GM18517 (cell line): Measurements from ENCODE around the gene C1QTNF9.
"Not testable (repeated sequence)": the region's sequence is repeated elsewhere in the genome, so short reads cannot be mapped to it uniquely, and the experiment has no call there.

Source experiments
- ATAC-seq: cut with Tn5 transposase; IDR thresholded peaks from one replicate; pipeline ENCODE4 v1.9.1; 2021; ENCODE audit warnings: mild to moderate bottlenecking, moderate library complexity; ENCODE audit not compliant: unreplicated experiment

Gene C1QTNF9, protein sequence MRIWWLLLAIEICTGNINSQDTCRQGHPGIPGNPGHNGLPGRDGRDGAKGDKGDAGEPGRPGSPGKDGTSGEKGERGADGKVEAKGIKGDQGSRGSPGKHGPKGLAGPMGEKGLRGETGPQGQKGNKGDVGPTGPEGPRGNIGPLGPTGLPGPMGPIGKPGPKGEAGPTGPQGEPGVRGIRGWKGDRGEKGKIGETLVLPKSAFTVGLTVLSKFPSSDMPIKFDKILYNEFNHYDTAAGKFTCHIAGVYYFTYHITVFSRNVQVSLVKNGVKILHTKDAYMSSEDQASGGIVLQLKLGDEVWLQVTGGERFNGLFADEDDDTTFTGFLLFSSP

DNA sequence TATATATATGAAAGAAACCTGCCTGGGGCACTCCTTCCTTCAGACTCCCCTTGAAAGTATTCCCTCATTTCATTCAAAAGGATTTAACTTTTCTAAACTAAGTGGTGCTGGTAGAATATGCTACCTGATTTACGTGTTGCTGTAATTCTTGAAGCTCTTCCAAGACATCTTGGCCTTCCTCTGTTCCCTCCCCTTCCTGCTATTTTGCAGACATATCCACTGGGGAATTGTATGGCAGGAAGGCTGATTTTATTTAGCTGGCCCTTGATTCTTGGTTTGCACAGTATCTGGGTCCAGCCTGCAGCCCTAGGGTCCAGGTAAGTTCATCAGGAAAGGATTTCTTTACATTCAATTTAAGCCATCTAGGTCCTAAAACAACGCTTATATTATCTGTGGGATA lies at the start of gene C1QTNF9:
Gene C1QTNF9 (plus strand): TSS at position 281 of the 400 bp plus-strand sequence. CDS start 6,424 bp downstream, outside the sequence.
- not testable (repeated sequence) for ATAC-seq

DNA sequence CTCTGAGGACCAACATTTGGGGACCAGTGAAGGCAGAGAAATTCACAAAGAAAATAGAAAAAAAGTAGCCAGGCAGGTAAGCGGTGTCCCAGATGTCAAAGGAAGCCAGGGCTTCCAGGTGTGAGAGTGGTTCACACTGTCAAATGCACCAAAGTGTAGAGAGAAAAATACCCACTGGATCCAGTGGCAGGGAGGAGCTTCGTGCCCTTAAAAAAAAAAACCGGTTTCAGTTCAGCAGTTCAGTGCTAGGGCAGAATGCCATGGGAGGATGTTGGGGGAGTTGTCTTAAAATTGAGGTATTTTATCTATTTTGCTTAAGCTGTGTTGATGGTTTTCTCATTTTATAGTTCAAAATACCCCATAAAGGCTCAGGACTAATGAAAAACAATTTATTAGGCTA lies 47.8 kb upstream of the C1QTNF9 start:
- ATAC-seq, result no peak

DNA sequence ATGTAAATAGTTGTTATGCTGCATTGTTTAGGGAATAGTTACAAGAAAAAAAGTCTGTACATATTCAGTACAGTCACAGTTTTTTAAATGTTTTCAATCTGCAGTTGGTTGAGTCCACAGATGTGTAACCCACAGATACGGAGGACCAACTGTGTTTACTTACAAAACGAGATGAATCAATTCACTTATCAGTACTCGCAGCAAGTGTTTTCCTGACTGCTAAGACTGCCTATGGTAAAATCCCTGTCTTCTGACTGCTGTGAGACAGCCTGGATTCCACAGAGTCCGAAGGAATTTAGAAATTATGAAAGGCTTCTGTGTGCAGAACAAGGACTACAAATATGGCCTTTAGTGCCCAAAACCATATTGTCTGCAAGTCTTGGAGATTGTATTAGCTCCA lies 45.7 kb upstream of the C1QTNF9 start:
- ATAC-seq, result no peak

DNA sequence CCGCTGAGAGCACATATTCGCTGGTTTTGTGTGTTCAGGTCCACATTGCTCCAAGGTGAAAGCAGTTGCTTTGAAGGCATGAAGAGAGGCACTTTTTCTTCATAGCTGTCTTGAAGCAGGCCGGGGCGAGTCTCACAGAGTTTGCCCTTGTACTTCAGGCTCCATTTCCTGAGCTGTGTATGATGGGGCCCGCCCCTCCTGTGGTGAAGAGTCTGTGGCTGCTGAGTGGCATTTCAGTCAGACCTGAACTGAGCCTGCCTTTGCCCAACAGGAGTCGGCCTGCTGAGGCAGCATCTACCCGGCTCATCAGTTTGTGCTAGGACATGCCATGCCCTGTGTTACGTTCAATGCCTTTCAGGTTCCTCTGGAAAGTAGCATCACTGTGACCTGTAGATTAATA lies 44.4 kb upstream of the C1QTNF9 start:
- no peak for ATAC-seq

DNA sequence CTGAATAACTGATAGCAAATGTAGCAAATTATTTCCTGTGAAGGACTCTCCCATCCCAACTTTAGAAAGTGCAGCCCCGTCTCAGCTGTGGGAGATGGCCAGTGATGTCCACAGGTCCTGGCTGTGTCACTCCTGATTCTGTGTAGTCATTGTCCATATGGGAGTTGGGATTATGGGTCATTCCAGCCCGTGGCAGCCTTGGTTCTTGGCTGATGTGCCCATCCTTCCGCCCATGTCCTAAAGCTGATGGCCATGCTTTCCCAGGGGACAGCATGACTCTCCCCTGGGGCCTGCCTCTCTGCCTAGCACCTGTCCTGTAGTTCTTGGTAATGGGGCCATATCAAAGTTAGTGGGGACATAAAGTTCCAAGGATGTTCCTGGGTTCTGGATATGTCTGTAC lies 43.9 kb upstream of the C1QTNF9 start:
- no peak for ATAC-seq

DNA sequence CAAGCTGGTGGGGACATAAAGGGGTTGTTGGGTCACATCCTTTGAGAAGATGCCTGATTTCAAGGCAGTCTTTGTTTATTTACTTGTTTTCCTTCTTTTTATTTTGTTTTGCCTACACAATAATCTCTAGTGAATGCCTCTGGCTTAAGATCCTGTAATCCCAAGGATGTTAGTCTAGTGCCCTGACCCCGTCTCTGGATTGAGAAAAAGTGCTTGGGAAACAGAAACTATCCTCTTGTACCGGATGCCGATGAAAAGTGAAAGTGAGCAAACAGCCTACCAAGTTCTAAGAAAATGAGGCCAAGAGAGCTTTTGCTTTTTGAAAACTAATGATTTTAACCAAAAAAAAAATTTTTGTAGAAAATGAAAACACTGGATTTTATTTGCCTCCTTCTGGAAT lies 42.1 kb upstream of the C1QTNF9 start:
- no peak for ATAC-seq

DNA sequence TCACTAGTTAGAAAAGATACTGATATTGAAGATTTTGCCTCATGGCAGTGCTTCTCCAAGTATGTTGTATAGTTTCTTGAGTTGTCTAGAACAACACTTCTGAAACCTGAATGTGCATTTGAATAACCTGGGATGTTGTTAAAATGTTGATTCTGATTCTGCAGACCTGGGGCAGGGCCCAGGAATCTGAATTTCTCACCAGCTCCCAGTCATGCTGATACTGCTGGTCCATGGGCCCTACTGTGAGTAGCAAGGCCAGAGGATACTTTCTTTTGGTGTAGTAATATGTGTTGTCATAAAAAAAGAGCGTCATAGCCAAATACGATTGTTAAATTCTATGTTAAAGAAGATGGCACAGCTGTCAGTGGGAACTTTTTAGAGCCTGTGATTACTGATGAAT lies 41.6 kb upstream of the C1QTNF9 start:
- no peak for ATAC-seq

DNA sequence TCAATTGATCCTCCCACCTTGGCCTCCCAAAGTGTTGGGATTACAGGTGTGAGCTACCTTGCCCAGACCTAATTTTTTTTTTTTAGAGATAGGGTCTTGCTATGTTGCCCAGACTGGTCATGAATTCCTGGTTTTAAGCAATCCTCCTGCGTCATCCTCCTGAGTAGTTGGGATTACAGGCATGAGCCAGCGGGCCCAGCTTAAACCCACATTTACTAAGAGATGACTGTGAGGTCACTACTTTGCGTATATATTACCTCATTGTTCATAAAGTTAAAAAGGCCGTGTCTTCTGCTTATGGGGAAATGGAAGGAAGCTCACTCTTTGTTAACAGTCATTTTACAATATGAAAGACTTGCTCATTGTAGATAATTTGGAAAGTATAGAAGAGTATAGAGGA lies 39.6 kb upstream of the C1QTNF9 start:
- no peak for ATAC-seq

DNA sequence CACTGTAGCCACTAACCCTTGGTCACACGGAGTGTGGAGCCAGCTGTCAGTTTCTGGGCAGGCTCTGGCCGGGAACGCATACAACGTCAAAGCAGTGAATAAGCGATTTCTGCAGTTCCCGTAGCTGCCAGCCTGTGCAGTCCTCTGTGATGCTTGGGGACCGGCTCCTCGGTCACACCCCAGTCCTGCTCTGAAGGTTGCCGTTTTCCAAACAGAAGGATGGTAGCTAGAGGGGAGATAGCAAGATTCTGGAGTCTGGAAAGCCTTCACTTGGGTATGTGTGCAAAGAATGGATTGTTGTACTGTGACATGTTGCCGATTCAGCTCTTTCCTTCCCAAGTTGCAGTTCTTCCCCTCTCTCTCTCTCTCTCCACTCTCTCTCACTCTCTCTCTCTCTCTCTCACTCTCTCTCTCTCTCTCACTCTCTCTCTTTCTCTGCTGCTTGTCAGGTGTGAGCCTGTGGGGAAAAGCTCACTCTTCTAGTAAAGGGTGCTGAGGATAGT lies 38.7 kb upstream of the C1QTNF9 start:
- ATAC-seq, result peak; percentile 45

DNA sequence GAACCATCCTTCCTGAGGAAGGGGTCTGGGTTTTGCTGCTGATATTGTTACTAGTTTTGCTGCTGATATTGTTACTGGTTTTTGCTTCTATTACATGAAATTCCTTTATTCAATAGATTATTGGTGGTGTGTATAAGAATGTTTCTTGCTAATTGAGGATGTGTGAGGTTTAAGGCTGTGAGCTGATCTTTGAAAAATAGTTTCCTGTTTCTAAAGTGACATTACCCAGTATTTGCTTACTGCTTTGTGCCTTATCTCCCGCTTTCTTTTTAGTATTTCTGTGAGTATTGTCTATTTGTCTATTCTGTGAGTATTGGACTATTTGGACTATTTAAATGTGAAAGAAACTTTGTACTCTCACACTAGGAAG lies 38.2 kb upstream of the C1QTNF9 start:
- ATAC-seq, result no peak

DNA sequence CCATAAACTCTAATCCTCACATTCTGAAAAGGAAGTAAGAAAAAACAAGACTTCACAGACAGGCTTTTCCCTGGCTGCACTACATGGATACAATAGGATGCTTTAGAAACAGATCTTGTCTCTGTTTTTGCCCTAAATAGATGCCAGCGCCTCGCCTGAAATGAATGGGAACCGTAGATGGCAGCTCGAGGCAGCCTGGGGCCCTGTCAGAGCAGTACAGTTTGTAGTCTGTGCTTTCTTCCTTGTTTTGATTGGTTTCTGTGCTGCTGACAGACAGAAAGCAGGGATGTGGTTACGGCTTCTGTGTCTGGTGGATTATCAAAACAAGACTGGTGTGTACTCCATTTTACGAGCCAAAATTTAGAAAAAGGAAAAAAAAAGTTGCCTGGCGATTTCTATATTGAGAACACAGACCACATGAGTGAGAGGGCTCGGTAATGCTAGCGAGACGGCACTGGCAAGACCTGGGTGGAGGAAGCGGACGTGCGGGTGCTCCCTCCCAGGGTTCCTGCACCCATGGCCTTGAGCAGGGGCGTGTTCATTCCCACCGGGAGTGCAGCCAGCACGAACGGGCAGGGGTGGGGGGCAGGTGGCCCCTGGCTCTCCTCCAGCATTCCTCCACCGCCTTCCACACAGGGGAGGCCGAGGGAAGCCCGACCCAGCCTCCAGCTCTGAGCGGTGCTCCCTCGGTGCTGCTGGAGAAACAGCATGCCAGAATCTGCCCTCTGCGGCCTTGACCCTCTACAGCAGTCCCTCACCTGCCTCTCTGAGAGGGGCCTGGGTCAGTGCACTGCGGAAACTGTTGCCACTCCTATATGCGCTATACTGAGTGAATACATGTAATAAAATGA lies 37.6 kb upstream of the C1QTNF9 start:
- peak; percentile 53 for ATAC-seq

DNA sequence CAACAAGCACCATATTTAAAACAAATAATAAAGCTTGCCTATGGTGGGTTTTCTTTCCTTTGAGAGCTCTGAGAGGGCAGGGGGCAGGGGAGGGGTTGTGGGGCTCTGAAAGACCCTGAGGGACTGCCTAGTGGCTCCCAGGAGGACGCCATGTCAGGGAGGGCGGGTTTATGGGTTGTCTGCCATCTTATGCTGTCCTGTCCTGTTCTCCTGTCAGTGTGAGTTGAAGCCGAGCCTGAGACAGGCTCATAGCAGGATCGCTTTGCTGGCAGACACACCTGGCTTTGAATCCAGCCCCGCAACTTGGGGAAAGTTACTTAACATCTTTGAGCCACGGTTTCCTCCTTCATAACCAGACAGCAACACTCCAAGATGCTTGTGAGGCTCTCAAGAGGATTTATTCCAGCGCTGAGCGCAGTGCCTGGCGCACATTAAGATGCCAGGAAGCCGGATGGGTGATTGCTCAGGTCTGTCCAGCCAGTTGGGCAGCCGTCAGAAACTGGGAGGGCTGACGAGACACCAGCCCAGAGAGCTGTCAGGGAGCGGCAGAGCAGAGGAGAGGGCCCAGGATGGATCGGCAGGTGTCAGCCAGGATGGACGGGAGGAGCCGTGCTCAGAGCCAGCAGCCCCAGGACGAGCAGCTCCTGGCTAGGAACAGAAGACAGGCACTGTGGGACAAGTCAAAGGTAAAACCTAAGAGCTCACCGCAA lies 36.8 kb upstream of the C1QTNF9 start:
- ATAC-seq, result no peak

DNA sequence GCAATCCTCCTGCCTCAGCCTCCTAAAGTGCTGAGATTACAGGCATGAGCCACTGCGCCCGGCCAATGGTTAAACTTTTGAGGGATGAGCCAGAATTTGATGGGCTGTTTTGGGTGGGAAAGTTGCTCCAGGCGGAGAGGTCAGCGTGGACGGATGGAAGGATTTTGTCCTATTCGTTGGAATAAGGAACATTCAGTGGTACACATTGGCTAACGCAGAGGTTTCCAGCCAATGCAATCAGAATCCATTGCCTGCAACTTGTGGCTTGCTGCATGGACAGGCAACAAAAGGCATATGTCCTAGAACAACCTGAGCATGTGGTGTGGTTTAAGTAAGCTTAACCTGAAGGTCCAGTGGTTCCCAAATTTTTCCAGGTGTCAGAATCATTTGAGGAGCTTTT lies 35.5 kb upstream of the C1QTNF9 start:
- ATAC-seq, result no peak

DNA sequence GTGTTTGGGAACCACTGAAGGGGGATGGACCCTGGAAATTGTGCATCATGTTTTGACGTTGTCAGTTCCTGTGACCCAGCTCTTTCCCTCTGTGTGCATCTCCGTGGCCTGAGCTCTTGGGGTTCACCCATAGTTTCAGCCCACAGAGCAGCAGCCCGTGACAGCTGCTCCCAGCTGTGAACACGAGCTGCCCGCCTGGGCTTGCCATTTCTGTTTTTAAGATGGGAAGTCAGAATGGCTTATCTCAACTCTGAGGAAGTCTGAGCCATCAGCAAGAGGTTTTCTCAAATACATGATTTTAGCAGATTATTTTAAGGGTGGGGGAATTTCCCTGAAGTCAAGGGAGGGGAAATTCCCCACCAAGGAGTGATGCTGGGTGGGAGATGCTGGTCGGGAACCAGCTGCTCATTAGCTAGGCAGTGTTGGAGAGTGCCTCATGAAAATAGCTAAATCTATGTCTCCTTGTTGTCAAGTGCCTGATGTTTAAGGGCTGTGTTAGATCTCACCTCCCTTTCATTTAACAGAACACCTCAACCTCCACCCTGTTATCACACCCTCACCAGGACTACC lies 34.8 kb upstream of the C1QTNF9 start:
- peak; percentile 43 for ATAC-seq

DNA sequence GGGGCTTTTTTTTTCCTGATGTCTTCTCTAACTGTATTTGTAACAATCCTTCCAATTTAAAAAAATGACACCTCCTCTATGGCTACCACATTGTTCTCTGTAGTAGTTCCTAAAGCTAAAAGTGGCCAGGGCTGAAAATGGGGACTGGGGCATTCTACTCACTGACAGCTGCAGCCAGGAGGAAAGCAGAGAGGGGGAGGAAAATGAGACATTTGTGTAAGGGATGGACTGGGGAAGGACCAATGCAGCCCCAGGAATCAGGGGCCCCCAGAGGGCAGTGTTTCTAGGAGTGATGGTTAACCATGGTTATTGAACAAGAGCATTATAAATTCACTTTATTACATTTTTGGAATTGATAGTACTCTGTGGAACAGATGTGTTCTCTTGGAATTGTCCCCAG lies 34.3 kb upstream of the C1QTNF9 start:
- no peak for ATAC-seq

DNA sequence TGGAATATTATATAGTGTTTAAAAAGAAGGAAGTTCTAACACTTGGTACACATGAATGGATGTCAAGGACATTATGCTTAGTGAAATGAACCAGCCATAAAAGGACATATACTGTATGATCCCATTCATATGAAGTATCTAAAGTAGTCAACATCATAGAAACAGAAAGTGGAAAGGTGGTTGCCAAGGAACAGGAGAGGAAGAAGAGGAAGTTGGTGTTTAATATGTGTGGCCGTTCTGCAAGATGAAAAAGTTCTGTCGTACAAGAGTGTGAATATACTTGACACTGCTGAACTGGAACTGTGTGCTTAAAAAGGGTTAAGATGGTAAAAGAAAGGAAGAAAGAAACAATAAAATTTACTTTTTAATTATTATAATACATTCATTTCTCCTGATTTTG lies 33.1 kb upstream of the C1QTNF9 start:
- ATAC-seq, result no peak

DNA sequence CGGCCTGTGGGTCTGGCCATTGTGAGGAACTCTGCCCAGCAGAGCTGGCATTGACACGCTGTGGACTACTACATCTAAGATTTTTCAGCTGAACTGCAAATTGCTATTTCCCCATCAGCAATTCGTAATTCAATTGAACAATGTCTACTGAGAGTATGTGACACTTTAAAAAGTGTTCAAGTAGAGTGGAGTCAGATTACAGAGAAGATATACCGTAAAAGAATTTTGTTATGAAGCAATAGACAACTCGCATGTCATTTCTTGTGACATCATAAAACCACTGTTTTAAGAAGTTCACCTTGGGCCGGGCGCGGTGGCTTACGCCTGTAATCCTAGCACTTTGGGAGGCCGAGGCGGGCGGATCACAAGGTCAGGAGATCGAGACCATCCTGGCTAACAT lies 32.5 kb upstream of the C1QTNF9 start:
- no peak for ATAC-seq

DNA sequence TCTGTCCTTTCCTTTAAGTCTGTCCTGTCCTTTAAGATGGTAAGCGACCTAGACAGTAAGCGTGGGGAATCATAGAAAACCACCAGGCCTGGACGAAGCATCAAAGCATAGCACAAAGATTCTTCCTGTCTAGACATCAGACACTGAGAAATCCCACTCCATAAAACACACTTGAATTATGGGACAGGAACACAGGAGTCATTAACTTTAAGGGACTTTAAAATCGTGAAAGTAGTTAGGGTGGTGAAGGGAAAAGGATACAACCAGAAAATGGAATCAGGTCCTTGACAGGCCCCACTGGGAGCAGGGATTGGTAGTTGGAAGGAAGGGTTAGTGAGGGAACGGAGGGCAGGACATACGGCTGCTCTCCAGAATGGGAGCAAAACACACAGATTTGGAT lies 31.6 kb upstream of the C1QTNF9 start:
- ATAC-seq, result no peak

DNA sequence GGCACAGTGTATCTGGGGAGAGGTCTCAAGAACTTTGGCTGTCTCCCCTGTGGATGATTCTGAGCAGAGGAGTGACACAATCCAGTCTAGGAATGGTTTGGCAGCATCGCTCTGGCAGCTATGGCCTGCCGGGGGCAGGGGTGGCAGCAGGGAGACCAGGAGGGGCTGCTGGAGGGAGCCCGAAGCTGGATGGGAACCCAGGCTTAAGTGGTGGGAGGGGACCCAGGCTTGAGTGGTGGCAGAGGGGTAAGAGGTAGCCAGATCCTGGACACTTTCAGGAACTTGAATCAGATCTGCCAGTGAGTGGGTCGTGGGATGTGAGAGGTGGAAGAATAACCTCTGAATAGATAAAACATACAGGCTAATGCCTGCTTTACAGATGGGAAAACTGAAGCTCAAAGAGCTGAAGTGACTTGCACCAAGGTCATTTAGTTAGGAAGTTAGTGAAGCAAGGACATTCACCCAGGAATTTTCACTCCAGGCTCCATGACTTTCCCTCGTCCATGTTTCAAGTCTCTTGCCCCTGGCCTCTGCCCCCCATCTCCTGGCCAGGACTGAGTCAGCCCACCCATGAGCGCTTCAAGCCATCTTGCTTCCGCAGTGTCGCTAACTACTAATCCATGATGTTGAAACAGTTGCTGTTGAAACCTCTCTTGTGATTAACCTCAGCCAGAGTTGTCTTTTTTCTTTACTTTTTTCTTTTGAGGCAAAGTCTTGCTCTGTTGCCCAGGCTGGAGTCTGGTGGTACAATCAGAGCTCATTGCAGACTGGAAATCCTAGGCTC lies 29.9 kb upstream of the C1QTNF9 start:
- no peak for ATAC-seq

DNA sequence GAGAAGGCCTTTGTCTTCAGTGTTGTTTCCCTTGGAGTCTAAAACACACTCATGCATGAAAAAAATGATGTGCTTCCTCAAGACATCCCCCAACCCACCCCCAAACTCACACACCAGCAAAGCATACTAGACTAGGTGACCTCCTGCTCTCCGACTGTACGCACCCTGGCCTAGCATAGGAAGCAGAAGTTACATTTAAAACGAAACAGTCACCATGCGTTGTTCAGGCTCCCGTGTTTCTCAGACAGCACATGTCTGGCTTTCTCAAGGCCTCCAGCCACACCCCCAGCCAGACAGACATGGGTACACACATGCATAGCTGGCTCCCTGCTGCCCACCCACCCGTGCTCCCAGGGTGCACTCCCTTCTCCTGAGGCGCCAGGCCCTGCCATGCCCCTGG lies 28.7 kb upstream of the C1QTNF9 start:
- ATAC-seq, result no peak
